ENCODE results near the gene SQSTM1.

DNA sequence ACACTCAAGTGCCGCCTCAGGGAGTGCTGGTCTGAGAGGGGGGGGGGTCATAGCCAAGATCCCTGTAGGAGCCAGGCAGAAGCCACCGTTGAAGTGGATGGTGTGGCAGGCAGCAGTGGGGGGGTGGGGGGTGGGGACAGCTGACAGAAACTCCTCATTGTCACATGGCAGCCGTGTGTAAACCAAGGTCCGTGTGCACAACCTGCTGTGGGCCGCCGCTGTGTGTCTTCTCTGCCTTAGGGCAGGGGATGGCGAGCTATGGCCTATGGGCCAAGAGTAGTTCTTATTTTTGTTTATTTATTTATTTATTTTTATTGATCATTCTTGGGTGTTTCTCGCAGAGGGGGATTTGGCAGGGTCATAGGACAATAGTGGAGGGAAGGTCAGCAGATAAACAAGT, 13.4 kb downstream of the SQSTM1 start:
- TF ChIP-seq TCF7L2 (IDR thresholded peaks at IDR 0.05; ENCODE audit: low read depth, low read length), result no peak
- TF ChIP-seq, protein P1, sequence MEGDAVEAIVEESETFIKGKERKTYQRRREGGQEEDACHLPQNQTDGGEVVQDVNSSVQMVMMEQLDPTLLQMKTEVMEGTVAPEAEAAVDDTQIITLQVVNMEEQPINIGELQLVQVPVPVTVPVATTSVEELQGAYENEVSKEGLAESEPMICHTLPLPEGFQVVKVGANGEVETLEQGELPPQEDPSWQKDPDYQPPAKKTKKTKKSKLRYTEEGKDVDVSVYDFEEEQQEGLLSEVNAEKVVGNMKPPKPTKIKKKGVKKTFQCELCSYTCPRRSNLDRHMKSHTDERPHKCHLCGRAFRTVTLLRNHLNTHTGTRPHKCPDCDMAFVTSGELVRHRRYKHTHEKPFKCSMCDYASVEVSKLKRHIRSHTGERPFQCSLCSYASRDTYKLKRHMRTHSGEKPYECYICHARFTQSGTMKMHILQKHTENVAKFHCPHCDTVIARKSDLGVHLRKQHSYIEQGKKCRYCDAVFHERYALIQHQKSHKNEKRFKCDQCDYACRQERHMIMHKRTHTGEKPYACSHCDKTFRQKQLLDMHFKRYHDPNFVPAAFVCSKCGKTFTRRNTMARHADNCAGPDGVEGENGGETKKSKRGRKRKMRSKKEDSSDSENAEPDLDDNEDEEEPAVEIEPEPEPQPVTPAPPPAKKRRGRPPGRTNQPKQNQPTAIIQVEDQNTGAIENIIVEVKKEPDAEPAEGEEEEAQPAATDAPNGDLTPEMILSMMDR (IDR thresholded peaks at IDR 0.05), result no peak
- TF ChIP-seq, protein P2, sequence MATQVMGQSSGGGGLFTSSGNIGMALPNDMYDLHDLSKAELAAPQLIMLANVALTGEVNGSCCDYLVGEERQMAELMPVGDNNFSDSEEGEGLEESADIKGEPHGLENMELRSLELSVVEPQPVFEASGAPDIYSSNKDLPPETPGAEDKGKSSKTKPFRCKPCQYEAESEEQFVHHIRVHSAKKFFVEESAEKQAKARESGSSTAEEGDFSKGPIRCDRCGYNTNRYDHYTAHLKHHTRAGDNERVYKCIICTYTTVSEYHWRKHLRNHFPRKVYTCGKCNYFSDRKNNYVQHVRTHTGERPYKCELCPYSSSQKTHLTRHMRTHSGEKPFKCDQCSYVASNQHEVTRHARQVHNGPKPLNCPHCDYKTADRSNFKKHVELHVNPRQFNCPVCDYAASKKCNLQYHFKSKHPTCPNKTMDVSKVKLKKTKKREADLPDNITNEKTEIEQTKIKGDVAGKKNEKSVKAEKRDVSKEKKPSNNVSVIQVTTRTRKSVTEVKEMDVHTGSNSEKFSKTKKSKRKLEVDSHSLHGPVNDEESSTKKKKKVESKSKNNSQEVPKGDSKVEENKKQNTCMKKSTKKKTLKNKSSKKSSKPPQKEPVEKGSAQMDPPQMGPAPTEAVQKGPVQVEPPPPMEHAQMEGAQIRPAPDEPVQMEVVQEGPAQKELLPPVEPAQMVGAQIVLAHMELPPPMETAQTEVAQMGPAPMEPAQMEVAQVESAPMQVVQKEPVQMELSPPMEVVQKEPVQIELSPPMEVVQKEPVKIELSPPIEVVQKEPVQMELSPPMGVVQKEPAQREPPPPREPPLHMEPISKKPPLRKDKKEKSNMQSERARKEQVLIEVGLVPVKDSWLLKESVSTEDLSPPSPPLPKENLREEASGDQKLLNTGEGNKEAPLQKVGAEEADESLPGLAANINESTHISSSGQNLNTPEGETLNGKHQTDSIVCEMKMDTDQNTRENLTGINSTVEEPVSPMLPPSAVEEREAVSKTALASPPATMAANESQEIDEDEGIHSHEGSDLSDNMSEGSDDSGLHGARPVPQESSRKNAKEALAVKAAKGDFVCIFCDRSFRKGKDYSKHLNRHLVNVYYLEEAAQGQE (IDR thresholded peaks at IDR 0.05; ENCODE audit: insufficient read depth in 1 of 2, low read depth in 2 of 2, low read length in 1 of 2), result no peak
- no peak for TF ChIP-seq POLR2AphosphoS5 (IDR thresholded peaks at IDR 0.05; ENCODE audit: low read depth, low read length)

All from Panc1 (cell line).